ENCODE measurements around the gene STK32C.

DNA sequence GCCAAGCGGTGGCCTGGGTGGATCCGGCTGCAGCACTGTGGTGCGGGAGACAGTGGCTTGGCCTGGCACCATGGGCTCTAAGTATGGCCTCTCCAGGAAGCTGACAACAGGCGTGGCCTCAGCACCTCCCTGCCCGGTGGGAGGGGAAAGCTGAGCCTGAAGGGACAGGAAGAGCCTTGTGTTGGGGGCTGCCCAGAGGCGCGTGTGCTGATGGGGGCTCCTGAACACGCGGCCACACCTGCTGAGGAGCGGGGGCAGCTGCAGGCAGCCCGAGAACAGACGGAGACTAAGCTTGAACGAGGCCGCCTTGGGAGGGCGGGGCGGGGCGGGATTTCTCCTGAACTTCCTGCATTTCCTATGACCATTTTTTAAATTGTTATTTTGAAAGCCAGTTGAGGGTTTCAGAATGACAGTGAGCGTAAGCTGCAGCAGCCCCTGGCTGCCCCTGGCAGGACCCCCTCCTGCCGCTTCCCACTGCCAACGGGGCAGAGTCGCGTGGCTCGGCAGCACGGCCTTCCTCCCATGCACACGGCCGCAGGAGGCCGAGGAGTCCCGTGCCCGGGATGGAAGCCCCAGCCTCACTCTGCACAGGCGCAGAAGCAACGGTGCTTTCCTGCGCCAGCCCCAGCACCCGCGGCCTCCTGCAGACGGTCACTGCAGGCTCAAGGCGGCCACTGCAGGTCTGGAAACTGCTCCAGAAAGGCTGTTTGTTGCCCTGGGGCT lies 77.8 kb downstream of the STK32C start:
- TF ChIP-seq EZH2 (IDR thresholded peaks at IDR 0.05; ENCODE audit: insufficient read depth, poor library complexity, severe bottlenecking) (no peak), EZH2phosphoT487 (IDR thresholded peaks at IDR 0.05; ENCODE audit: insufficient read depth, low read depth) (no peak)

Measured in GM23248 (cell line).